Psoas muscle (tissue), 8 donors: Measurements from ENCODE around the gene MMP25. TPM values are rescaled to one million over a fixed set of nuclear protein-coding genes. Genes with fewer than 3 reads are reported as not detected.

Source experiments
- ATAC-seq, 4 donors: fragments of 200-7000 bp; cut with Tn5 transposase; one replicate each; pipeline ENCODE4 v1.9.1; 2020; ENCODE audit warnings: moderate library complexity in 3 of 4, mild to moderate bottlenecking in 2 of 4
- DNase-seq, 2 donors: peaks; one replicate each; pipeline ENCODE4 v3.0.0-alpha.2; 2020
- H3K27ac ChIP-seq: fragments of 200-600 bp; one replicate; pipeline ENCODE4 v1.8.0; 2022
- H3K27me3 ChIP-seq, 3 donors: fragments of 200-600 bp in 1 of 3; one replicate each; pipeline versions ENCODE4 v1.6.1 to v1.8.0; 2013 to 2022; ENCODE audit warnings: low read length in 2 of 3, mild to moderate bottlenecking in 2 of 3, moderate library complexity in 1 of 3; ENCODE audit not compliant: insufficient read depth in 3 of 3
- H3K36me3 ChIP-seq, 2 donors: fragments of 200-600 bp in 1 of 2; one replicate each; pipeline versions ENCODE4 v1.6.1 to v1.8.0; 2013 to 2022; ENCODE audit warnings: low read depth in 1 of 2, mild to moderate bottlenecking in 1 of 2, moderate library complexity in 1 of 2; ENCODE audit not compliant: insufficient read depth in 1 of 2
- H3K4me1 ChIP-seq: fragments of 200-600 bp; one replicate; pipeline ENCODE4 v1.8.0; 2022
- H3K4me3 ChIP-seq: fragments of 200-600 bp; one replicate; pipeline ENCODE4 v1.8.0; 2022; ENCODE audit warnings: mild to moderate bottlenecking
- H3K9me3 ChIP-seq: fragments of 200-600 bp; one replicate; pipeline ENCODE4 v1.8.0; 2022
- WGBS, 3 donors: extraction: QIAGEN DNeasy Blood & Tissue Kit; methylation state at CpG; one replicate each; pipeline versions ENCODE4 v1.1.6 to v1.1.7; 2013; 5-methylcytosine and 5-hydroxymethylcytosine counted together
- intact Hi-C, 2 donors: fragments of 100-400 bp; cut with DNase I; formaldehyde crosslinking; loops; one replicate each; pipeline versions ENCODE4 v1.11.0 to v1.14.2; 2022
- polyA plus RNA-seq, 3 donors: library from polyadenylated mRNA; stranded (reverse); fragments of 200-250 nt; gene quantifications; one replicate each; pipeline ENCODE4 v1.2.3, GENCODE V29; 2013
- total RNA-seq, 4 donors: library from RNA; stranded (reverse); fragmentation: NEBNext Ultra II Directional in 2 of 4; extraction: Animal tissue kit (Norgen Biotek cat#: 25700) in 2 of 4; gene quantifications; one replicate each; pipeline versions ENCODE4 v1.2.1 to v1.2.4, GENCODE V29; 2021 to 2023
- TF ChIP-seq, protein P1 (sequence below): fragments of 200-600 bp; IDR thresholded peaks from one replicate; pipeline ENCODE4 v1.8.0; 2022; ENCODE audit warnings: antibody characterized with exemption
- donor health status: healthy with polysubstance abuse.
- donor health status: DM: no; HTN: no; CAD: no; lungs with moderate emphysema.
- donor health status: Bipolar disorder and iron deficiency.
- donor health status: healthy.
- donor health status: DM: yes; HTN: yes; CAD: no.
- donor health status: DM: no; HTN: no; CAD: no.
- donor health status: DM: no; HTN: no; CAD: no.
- donor health status: DM: yes; HTN: yes; CAD: no.

Gene MMP25
- total and polyA plus RNA-seq, 7 donors, result 0.13 to 2.3 (median 1.0) TPM

DNA sequence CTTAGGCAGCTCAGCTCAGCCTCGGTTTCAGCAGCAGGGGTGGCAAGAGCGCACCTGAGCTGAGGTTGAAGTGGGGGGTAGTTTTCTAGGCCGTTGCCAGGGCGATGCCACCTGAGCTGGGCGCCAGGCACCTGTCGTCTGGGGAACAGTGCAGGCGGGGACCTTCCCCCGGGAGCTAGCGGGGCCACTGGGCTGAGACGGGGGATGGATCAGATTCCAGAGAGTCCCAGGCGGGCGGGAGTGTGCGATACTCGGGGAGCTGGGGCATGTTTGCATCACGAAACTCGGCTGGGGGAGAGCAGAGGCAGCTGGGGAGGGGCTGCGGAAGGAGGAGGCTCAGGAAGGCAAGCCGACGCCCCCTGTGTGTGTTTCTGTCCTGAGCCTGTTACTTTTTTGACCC lies 34.1 kb upstream of the MMP25 start:
- peaks cover 0 to 38% (median 15%) of the 10 kb centered on the region in 3 donors for H3K27me3 ChIP-seq
- intact Hi-C loops, result no loop called here
- ATAC-seq (no peak), DNase-seq (no peak)
- no peak overlapping the region for H3K4me3 ChIP-seq
- H3K9me3 ChIP-seq, result no peaks in the 10 kb centered on the region
- H3K36me3 ChIP-seq, result peaks cover 0 to 3% of the 10 kb centered on the region in 2 donors
- TF ChIP-seq, protein P1, sequence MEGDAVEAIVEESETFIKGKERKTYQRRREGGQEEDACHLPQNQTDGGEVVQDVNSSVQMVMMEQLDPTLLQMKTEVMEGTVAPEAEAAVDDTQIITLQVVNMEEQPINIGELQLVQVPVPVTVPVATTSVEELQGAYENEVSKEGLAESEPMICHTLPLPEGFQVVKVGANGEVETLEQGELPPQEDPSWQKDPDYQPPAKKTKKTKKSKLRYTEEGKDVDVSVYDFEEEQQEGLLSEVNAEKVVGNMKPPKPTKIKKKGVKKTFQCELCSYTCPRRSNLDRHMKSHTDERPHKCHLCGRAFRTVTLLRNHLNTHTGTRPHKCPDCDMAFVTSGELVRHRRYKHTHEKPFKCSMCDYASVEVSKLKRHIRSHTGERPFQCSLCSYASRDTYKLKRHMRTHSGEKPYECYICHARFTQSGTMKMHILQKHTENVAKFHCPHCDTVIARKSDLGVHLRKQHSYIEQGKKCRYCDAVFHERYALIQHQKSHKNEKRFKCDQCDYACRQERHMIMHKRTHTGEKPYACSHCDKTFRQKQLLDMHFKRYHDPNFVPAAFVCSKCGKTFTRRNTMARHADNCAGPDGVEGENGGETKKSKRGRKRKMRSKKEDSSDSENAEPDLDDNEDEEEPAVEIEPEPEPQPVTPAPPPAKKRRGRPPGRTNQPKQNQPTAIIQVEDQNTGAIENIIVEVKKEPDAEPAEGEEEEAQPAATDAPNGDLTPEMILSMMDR, result no peak
- 7 to 10% (median 8%) methylated on average over 16 to 19 of the region's 19 CpGs for WGBS, 3 donors
- H3K4me1 ChIP-seq, result no peaks in the 10 kb centered on the region
- H3K27ac ChIP-seq, result no peak overlapping the region

DNA sequence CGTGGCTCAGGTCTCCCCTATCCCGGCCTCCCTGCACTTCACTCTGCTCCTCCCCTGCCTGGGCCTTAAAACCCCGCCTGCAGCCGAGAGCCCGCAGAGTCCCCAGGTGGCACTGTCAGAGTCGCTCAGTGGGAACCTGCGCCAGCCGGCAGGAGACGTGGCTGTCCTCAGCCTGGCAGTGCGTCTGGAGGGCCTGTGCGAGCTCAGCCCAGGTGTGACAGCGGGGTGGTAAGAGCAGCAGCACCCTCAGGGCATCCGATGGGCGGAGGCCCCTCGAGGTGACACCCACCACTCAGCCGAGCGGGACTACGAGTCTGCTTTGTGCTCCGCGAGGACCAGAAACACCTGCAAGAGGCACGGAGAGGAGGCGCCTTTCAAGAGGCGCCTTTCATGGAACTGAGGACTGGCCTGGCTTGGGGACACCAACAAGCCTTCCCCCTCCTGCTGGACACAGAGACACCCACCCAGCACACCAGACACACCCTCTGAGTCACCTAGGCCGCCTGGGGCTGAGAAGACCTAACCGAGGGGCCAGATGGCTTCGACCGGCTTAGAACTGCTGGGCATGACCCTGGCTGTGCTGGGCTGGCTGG lies 33.4 kb upstream of the MMP25 start, which contains the start of gene CLDN9:
TSS of gene CLDN9 (plus strand) at position 96 of the 593 bp plus-strand sequence. CDS start at position 536, 440 bp downstream.
- Histone ChIP-seq H3K27ac (no peak within 1 kb of the TSS), H3K4me1 (peaks cover 1% of the 10 kb centered on the region), H3K36me3 (no peaks in the 10 kb centered on the region), H3K4me3 (no peak within 1 kb of the TSS), H3K9me3 (no peaks in the 10 kb centered on the region), H3K27me3 (peaks cover 0 to 45% (median 15%) of the 10 kb centered on the region in 3 donors)
- DNase-seq (no peak), ATAC-seq (peak in 3 of 4 donors; percentile 18 to 21 (median 19))
- intact Hi-C loops, result no loop called here
- WGBS, 3 donors, result 34 to 42% (median 36%) methylated on average over 22 to 27 of the region's 27 CpGs
- TF ChIP-seq, protein P1, result no peak

DNA sequence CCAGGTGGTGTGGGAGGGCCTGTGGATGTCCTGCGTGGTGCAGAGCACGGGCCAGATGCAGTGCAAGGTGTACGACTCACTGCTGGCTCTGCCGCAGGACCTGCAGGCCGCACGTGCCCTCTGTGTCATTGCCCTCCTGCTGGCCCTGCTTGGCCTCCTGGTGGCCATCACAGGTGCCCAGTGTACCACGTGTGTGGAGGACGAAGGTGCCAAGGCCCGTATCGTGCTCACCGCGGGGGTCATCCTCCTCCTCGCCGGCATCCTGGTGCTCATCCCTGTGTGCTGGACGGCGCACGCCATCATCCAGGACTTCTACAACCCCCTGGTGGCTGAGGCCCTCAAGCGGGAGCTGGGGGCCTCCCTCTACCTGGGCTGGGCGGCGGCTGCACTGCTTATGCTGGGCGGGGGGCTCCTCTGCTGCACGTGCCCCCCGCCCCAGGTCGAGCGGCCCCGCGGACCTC lies 32.8 kb upstream of the MMP25 start:
- no peak for ATAC-seq
- 39 to 43% (median 40%) methylated on average over 23 to 27 of the region's 27 CpGs for WGBS, 3 donors
- Histone ChIP-seq H3K36me3 (no peaks in the 10 kb centered on the region), H3K4me3 (no peak overlapping the region), H3K27ac (no peak overlapping the region), H3K27me3 (peaks cover 0 to 51% (median 17%) of the 10 kb centered on the region in 3 donors), H3K9me3 (no peaks in the 10 kb centered on the region), H3K4me1 (peaks cover 5% of the 10 kb centered on the region)
- TF ChIP-seq, protein P1, result no peak
- intact Hi-C loops, result no loop called here
- DNase-seq, result no peak

DNA sequence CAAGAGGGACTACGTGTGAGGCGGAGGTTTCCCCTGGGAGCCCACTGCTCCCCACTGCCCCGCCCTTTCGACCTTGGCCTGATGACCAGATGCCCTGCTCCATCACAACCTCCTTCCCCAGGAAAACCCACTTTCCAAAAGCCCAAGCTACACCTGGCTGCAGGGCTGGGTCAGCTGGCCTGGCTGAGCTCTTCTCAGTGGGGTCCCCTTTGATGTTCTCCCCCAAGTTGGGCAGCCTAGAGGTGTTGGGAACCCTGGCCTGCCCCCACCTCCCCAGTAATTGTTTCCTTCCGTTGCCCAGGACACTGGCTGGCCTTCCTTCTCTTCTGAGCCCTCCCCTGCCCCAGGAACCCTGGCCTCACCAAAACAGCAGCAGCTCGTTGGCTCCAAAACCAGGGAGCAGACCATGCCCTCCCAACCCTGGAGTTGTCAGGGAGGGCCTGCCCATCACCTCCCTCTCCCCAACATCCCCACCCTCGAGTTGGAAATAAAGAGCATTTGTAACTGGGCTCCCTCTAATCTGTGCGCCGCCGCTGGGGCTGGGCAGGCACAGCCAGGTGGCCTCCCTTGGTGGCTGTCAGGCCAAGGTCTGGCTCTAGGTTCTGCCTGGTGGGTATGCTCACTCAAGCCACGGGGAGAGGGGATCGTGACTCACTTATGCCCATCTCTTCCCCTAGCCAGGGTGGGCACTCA lies 32.2 kb upstream of the MMP25 start:
- H3K9me3 ChIP-seq, result no peaks in the 10 kb centered on the region
- H3K4me3 ChIP-seq, result no peak overlapping the region
- no peak overlapping the region for H3K27ac ChIP-seq
- TF ChIP-seq, protein P1, result no peak
- 45 to 53% (median 50%) methylated on average over 12 of the region's 12 CpGs for whole genome bisulfite sequencing, 3 donors
- H3K4me1 ChIP-seq, result peaks cover 5% of the 10 kb centered on the region
- H3K27me3 ChIP-seq, result peaks cover 0 to 55% (median 17%) of the 10 kb centered on the region in 3 donors
- intact Hi-C loops, result no loop called here
- DNase-seq (no peak), ATAC-seq (no peak)
- H3K36me3 ChIP-seq, result no peaks in the 10 kb centered on the region
